Mucosa of stomach (tissue), 1 donor: ENCODE results near the gene CBLB.

ENCODE experiments used
- H3K27me3 ChIP-seq: one replicate; pipeline ENCODE4 v1.7.0; 2013; ENCODE audit warnings: mild to moderate bottlenecking, low read length; ENCODE audit not compliant: control insufficient read depth, insufficient read depth
- H3K36me3 ChIP-seq: one replicate; pipeline ENCODE4 v1.7.0; 2013; ENCODE audit warnings: low read length; ENCODE audit not compliant: control insufficient read depth, insufficient read depth
- H3K4me1 ChIP-seq: one replicate; pipeline ENCODE4 v1.7.0; 2013; ENCODE audit warnings: mild to moderate bottlenecking, low read length; ENCODE audit not compliant: control insufficient read depth, insufficient read depth
- H3K4me3 ChIP-seq: one replicate; pipeline ENCODE4 v1.7.0; 2013; ENCODE audit warnings: low read length
- H3K9ac ChIP-seq: one replicate; pipeline ENCODE4 v1.7.0; 2013; ENCODE audit warnings: mild to moderate bottlenecking, low read length, moderate library complexity
- H3K9me3 ChIP-seq: one replicate; pipeline ENCODE4 v1.7.0; 2013; ENCODE audit warnings: mild to moderate bottlenecking, low read length, moderate library complexity; ENCODE audit not compliant: control insufficient read depth
- donor health status: Pancreatic carcinoma.

The CBLB gene

GRCh38 chr3:105807146-105807545 lies 61.7 kb downstream of the CBLB start:
- Histone ChIP-seq H3K36me3 (no peaks in the 10 kb centered on the region), H3K9ac (no peak overlapping the region), H3K4me3 (no peak overlapping the region), H3K4me1 (peaks cover 13% of the 10 kb centered on the region), H3K27me3 (no peaks in the 10 kb centered on the region), H3K9me3 (no peaks in the 10 kb centered on the region)

- Histone ChIP-seq H3K4me3 (no peak overlapping the region), H3K9me3 (no peaks in the 10 kb centered on the region), H3K4me1 (peaks cover 10% of the 10 kb centered on the region)
Measured at GRCh38 chr3:105806359-105806758, 62.5 kb downstream of the CBLB start.

DNA sequence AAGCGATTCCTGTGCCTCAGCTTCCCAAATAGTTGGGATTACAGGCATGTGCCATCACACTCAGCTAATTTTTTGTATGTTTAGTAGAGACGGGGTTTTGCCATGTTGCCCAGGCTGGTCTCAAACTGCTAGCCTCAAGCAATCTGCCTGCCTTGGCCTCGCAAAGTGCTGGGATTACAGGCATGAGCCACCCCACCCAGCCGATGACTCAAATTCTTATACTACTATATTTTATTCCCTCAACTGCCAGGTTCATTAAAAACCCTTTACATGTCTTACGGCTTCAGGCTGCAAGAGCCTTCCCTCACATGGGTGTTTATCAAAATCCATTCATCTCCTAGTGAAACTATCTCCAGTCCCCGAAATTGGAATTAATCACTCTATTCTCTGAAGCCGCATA lies 63.4 kb downstream of the CBLB start:
- Histone ChIP-seq H3K9me3 (no peaks in the 10 kb centered on the region), H3K4me3 (no peak overlapping the region), H3K36me3 (no peaks in the 10 kb centered on the region), H3K27me3 (no peaks in the 10 kb centered on the region), H3K9ac (no peak overlapping the region), H3K4me1 (peaks cover 10% of the 10 kb centered on the region)

More at GRCh38 chr3:105806359-105806758, 62.5 kb downstream of the CBLB start:
- no peaks in the 10 kb centered on the region for H3K27me3 ChIP-seq
- H3K9ac ChIP-seq = no peak overlapping the region
- H3K36me3 ChIP-seq = no peaks in the 10 kb centered on the region

DNA sequence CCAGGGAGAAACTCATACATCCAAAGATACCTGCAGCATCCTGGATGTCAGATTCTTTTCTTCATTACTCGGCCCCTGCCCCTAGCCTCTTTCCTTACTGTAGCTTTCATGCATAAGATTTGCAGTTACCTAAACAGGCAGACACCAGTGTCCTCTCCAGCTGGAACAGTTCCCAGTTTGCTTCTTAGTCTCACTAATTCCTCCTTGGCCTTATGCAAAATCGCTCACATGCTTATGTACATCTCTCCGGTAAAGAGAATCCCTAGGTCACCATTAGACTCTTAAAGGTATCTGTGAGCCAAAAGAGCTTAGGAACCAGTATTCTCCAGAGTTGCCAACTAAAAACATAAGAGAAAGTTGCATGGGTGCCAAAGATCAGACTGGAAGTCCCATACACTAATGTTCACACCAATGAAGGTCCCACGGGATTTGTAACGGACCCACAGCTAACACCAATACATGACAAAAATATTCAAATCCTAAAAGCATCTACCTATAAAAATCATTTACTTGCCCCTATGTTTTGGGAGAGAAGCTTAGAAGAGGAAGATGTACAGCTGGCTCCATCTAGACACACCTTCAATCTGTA lies 66.6 kb downstream of the CBLB start:
- Histone ChIP-seq H3K36me3 (no peaks in the 10 kb centered on the region), H3K27me3 (no peaks in the 10 kb centered on the region)

DNA sequence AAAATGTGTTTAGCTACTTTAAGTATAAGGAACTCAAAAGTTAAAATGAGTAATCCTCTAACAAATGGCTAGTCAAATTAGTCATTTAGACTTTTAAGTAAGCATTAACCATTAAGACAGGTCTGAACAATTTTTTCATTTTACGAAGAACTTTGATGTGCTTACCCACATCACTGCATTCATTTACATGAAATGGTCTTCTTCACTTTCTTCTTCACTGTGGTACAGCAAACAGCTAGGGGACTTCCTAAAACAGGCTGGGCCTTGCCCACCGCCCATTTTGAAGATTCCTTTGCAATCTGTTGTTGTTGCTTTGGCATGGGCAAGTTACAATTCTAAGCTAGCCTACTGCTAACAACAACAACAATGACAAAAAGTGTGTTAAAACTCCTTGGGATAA lies 67.4 kb downstream of the CBLB start:
- H3K9me3 ChIP-seq = no peaks in the 10 kb centered on the region
- H3K4me1 ChIP-seq = peaks cover 5% of the 10 kb centered on the region
- no peaks in the 10 kb centered on the region for H3K27me3 ChIP-seq
- H3K36me3 ChIP-seq = no peaks in the 10 kb centered on the region
- no peak overlapping the region for H3K4me3 ChIP-seq
- H3K9ac ChIP-seq = no peak overlapping the region

More for the DNA sequence above, 66.6 kb downstream of the CBLB start:
- no peak overlapping the region for H3K9ac ChIP-seq
- H3K9me3 ChIP-seq = no peaks in the 10 kb centered on the region
- peaks cover 5% of the 10 kb centered on the region for H3K4me1 ChIP-seq
- no peak overlapping the region for H3K4me3 ChIP-seq

GRCh38 chr3:105800320-105800719 lies 68.5 kb downstream of the CBLB start:
- Histone ChIP-seq H3K27me3 (no peaks in the 10 kb centered on the region), H3K4me3 (no peak overlapping the region), H3K9ac (no peak overlapping the region), H3K4me1 (peaks cover 5% of the 10 kb centered on the region), H3K36me3 (no peaks in the 10 kb centered on the region), H3K9me3 (no peaks in the 10 kb centered on the region)

DNA sequence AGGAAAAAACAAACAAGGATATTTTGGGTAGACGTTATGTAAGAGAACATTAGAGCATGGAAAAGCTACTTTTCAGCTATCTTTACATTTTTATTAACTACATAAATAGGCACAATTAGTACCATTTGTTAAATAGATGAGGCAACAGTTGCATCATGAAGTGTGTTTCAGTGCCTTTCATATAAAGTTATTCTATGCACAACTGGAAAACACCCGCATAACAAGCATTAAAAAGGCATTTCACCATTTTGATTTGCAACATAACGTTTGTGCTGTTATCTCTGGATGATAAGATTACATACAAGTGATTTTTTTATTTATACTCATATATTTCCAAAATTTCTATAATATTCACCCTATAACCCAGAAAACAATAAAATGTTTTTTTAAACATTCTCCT lies 69.5 kb downstream of the CBLB start:
- Histone ChIP-seq H3K36me3 (no peaks in the 10 kb centered on the region), H3K9ac (no peak overlapping the region), H3K4me3 (no peak overlapping the region), H3K4me1 (peaks cover 5% of the 10 kb centered on the region), H3K27me3 (no peaks in the 10 kb centered on the region), H3K9me3 (no peaks in the 10 kb centered on the region)

DNA sequence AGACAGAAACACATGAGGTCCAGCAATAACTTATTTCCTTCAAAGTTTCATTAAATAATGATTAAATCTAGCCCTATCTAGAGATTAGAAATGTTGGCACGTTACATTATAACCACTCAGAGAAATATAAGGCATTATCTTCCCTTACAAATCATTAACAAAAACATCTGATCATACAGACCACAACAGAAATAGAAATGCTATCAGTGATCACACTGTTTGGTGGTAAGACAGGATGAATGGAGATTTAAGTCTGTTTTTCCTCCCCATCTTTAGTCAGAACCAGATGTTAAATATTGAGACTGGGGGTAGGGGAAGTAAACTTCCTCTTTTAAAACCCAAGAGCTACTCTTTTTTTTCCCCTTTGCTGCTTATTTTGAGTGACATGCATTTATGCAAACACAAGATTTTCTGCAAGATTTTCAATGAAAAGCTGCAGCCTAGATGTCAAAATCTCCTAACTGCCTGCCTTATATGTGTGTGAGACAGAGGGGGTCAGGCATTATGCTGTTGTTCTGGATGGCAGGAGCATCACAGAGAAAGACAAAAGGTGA lies 70.4 kb downstream of the CBLB start:
- Histone ChIP-seq H3K9me3 (no peaks in the 10 kb centered on the region), H3K4me1 (peaks cover 5% of the 10 kb centered on the region), H3K36me3 (no peaks in the 10 kb centered on the region), H3K27me3 (no peaks in the 10 kb centered on the region), H3K4me3 (no peak overlapping the region), H3K9ac (no peak overlapping the region)

GRCh38 chr3:105793040-105793439 lies 75.8 kb downstream of the CBLB start:
- Histone ChIP-seq H3K4me1 (no peaks in the 10 kb centered on the region), H3K9ac (no peak overlapping the region), H3K9me3 (no peaks in the 10 kb centered on the region), H3K27me3 (no peaks in the 10 kb centered on the region), H3K4me3 (no peak overlapping the region), H3K36me3 (no peaks in the 10 kb centered on the region)

- Histone ChIP-seq H3K4me1 (no peaks in the 10 kb centered on the region), H3K36me3 (no peaks in the 10 kb centered on the region), H3K9ac (no peak overlapping the region), H3K27me3 (no peaks in the 10 kb centered on the region), H3K4me3 (no peak overlapping the region), H3K9me3 (no peaks in the 10 kb centered on the region)
Measured at GRCh38 chr3:105791919-105792786, 76.7 kb downstream of the CBLB start.

- no peaks in the 10 kb centered on the region for H3K27me3 ChIP-seq
- H3K9me3 ChIP-seq = no peaks in the 10 kb centered on the region
- no peak overlapping the region for H3K9ac ChIP-seq
- H3K4me1 ChIP-seq = no peaks in the 10 kb centered on the region
- H3K4me3 ChIP-seq = no peak overlapping the region
- no peaks in the 10 kb centered on the region for H3K36me3 ChIP-seq
Measured at GRCh38 chr3:105791131-105791530, 77.7 kb downstream of the CBLB start.

- Histone ChIP-seq H3K27me3 (no peaks in the 10 kb centered on the region), H3K36me3 (no peaks in the 10 kb centered on the region), H3K9ac (no peak overlapping the region), H3K4me3 (no peak overlapping the region), H3K4me1 (no peaks in the 10 kb centered on the region), H3K9me3 (no peaks in the 10 kb centered on the region)
Measured at GRCh38 chr3:105790534-105790933, 78.3 kb downstream of the CBLB start.
